HCT116 (cell line): ENCODE results near the gene EFHD1.

Source experiments
- CTCF ChIP-seq, 3 experiments: fragments of 200-600 bp in 1 of 3; sonication (generic) in 1 of 3; IDR thresholded peaks in 2 of 3; conservative IDR thresholded peaks in 1 of 3; 2 replicates each; pipeline ENCODE4 v1.5.1; 2012 to 2017; ENCODE audit warnings: low read depth in 2 of 3, low read length in 2 of 3, antibody characterized with exemption in 1 of 3, borderline replicate concordance in 1 of 3, control low read depth in 1 of 3, mild to moderate bottlenecking in 1 of 3, mixed read lengths in 1 of 3, mixed run types in 1 of 3, moderate library complexity in 1 of 3; ENCODE audit not compliant: insufficient read depth in 1 of 3
- POLR2A ChIP-seq: IDR thresholded peaks from 2 replicates; pipeline ENCODE4 v1.7.0; 2011; ENCODE audit warnings: borderline replicate concordance; ENCODE audit not compliant: insufficient read depth, insufficient read length; ENCODE audit errors: extremely low read depth
- ZNF274 ChIP-seq: fragments of 200-500 bp; sonication (Bioruptor generic); IDR thresholded peaks from 2 replicates; pipeline ENCODE4 v1.6.1; 2014; ENCODE audit warnings: mild to moderate bottlenecking, low read depth, low read length, inconsistent platforms

GRCh38 chr2:232588680-232589585 is 44.5 kb upstream of the EFHD1 start:
- TF ChIP-seq ZNF274 (no peak), CTCF (IDR thresholded peaks at IDR 0.05 in 2 of 3, conservative IDR thresholded peaks at IDR 0.05 in 1 of 3; ENCODE audit: borderline replicate concordance in 1 of 3, insufficient read depth in 1 of 3, low read depth in 2 of 3, low read length in 2 of 3) (no peak), POLR2A (no peak)
